ENCODE results near the gene ZNF205.
A peak's percentile ranks its signal among the peaks of the same experiment; 100 is the strongest.

ZNF205 gene

DNA sequence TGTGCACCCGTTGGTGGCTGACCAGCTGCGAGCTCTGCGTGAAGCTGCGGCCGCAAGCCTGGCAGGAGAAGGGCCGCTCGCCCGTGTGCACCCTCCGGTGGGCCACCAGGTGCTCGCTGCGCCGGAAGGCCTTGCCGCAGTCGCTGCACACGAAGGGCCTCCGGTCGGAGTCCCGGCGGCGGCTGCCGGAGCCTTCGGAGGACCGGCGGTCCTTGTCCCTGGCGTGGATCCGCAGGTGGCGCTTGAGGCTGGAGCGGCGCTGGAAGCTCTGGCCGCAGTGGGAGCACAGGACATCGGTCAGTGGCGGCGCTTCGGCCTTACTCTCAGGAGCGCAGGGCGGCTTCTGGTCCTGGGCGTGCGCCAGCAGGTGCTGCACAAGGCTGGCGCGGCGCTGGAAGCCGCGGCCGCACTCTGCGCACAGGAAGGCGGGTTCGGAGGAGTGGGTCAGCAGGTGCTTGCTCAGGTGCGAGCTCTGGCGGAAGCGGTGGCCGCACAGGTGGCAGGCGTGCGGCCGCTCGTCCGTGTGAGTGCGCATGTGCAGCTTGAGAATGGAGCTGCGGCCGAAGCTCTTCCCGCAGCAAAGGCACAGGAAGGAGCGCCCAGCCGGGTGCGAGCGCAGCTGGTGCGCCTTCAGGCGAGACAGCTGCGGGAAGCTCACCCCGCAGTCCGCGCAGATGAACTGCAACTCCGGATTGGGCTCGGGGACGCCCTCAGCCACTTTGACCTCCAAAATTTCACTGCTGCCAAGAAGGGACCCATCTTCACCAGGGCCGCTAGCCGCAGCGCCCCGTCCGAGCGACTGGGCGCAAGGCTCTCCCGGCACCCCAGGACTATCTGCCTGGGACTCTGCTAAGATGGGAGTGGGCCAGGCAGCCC lies 22.4 kb upstream of the ZNF205 start:
- Histone ChIP-seq H3K36me3 (ENCODE audit: insufficient read depth, low read length) (peaks cover 9% of the 10 kb centered on the region; the same call in 1 of the 2 replicates), H3K9ac (ENCODE audit: low read depth, low read length) (no peak overlapping the region), H3K9me3 (ENCODE audit: control insufficient read depth, insufficient read depth, low read length) (no peaks in the 10 kb centered on the region), H3K4me1 (ENCODE audit: insufficient read depth, low read length) (peaks cover 12% of the 10 kb centered on the region; the same call in 1 of the 2 replicates)

DNA sequence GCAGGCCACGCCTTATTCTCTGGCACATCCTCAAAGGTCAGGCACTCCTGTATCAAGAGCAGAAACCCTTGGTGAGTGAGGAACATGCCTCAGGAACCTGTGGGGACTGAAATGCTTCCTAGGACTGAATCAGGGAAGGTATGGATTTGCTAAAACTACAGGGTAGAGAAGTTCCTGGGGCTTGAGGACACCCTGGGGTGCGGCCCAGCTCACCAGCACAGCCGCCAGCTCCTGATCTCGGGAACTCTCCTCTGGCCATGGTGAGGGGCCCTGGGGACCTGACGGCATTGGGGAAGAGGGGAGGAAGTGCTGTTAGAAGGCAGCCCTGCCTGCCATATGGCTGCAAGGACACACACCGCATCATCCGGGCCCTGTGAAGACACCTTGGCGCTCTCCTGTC lies 20.8 kb upstream of the ZNF205 start:
- peaks cover 9% of the 10 kb centered on the region; the same call in 1 of the 2 replicates for H3K36me3 ChIP-seq (ENCODE audit: insufficient read depth, low read length)
- H3K9ac ChIP-seq (ENCODE audit: low read depth, low read length), result no peak overlapping the region
- no peaks in the 10 kb centered on the region for H3K9me3 ChIP-seq (ENCODE audit: control insufficient read depth, insufficient read depth, low read length)
- H3K4me1 ChIP-seq (ENCODE audit: insufficient read depth, low read length), result peaks cover 18% of the 10 kb centered on the region

DNA sequence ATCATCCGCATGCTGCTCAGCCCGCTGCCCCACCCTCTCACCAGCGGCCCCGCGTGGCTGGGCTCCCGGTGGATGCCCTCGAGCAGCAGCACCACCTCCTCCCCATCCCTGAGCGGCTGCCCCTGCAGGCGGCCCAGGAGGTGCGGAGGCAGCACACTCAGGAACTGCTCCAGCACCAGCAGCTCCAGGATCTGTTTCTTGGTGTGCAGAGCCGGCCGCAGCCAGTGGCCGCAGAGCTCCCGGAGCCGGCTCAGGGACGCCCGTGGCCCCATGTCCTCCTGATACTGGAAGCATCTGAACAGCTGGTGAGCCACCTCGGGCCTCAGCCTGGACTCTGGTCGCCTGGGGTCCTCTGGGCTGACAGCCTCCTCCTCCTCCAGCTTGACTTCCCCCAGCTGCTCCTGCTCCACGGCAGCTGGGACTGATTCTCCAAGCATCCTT lies 19.9 kb upstream of the ZNF205 start:
- peaks cover 18% of the 10 kb centered on the region for H3K4me1 ChIP-seq (ENCODE audit: insufficient read depth, low read length)
- peaks cover 9% of the 10 kb centered on the region; the same call in 1 of the 2 replicates for H3K36me3 ChIP-seq (ENCODE audit: insufficient read depth, low read length)
- H3K9me3 ChIP-seq (ENCODE audit: control insufficient read depth, insufficient read depth, low read length), result no peaks in the 10 kb centered on the region
- no peak overlapping the region for H3K9ac ChIP-seq (ENCODE audit: low read depth, low read length)

DNA sequence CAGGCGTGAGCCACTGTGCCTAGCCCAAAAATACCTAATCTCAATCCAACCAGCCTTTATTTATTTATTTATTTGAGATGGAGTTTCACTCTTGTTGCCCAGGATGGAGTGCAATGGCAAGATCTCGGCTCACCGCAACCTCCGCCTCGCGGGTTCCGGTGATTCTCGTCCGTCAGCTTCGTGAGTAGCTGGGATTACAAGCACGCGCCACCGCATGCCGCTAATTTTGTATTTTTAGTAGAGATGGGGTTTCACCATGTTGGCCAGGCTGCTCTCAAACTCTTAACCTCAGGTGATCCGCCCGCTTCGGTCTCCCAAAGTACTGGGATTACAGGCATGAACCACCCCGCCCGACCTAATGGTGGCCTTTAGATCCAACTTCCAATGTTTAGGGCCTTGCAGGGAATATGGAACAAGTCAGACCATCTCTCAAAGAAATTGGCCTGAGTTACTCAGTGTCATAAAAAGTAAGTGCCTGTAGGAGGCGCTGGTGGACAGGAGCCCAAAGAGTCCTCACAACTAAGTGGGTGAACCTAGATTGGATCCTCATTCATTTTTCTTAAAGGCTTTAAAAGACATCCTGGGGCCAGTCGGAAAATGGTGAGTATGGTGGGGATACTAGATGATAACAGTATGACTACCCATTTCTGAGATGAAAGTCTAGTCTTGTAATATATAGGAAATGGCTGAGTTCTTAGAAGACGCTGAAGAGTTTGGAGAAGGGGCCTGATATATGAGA lies 17.9 kb upstream of the ZNF205 start:
- H3K36me3 ChIP-seq (ENCODE audit: insufficient read depth, low read length), result peaks cover 9% of the 10 kb centered on the region; the same call in 1 of the 2 replicates
- no peak overlapping the region for H3K9ac ChIP-seq (ENCODE audit: low read depth, low read length)
- H3K4me1 ChIP-seq (ENCODE audit: insufficient read depth, low read length), result peaks cover 17% of the 10 kb centered on the region
- no peaks in the 10 kb centered on the region for H3K9me3 ChIP-seq (ENCODE audit: control insufficient read depth, insufficient read depth, low read length)

DNA sequence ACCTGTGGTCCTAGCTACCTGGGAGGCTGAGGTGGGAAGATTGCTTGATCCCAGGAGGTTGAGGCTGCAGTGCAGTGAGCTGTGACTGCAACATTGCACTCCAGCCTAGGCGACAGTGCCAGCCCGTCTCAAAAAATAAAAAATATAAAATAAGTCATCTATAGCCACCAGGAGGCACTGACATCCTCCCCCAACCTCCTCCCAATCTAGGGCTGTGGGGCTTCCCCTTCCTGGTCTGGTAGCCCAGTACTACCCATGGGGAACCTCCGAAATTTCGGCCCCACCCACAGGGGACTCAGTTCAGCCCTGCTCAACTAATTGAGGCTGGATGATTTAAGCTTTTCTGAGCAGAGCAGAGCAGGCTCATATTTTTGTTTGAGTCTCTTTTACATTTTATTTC lies 16.5 kb upstream of the ZNF205 start:
- Histone ChIP-seq H3K9me3 (ENCODE audit: control insufficient read depth, insufficient read depth, low read length) (no peaks in the 10 kb centered on the region), H3K9ac (ENCODE audit: low read depth, low read length) (no peak overlapping the region), H3K36me3 (ENCODE audit: insufficient read depth, low read length) (peaks cover 7% of the 10 kb centered on the region; the same call in 1 of the 2 replicates), H3K4me1 (ENCODE audit: insufficient read depth, low read length) (peaks cover 21% of the 10 kb centered on the region)

DNA sequence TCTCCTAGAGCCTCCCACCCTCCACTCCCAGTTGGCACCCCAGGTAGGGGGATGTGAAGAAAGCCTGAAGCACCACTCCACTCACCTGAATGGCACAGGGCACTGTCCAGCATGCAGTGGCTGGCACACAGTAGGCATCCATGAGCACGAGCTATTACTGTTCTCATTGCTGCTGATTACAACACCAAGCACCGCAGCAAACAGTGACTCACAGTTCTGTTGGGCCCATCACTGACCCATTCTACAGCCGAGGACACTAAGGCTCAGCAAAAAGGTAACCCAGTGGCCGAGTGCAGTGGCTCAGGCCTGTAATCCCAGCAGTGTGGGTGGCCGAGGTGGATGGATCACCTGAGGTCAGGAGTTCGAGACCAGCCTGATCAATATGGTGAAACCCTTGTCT lies 16.0 kb upstream of the ZNF205 start:
- no peak overlapping the region for H3K9ac ChIP-seq (ENCODE audit: low read depth, low read length)
- H3K9me3 ChIP-seq (ENCODE audit: control insufficient read depth, insufficient read depth, low read length), result no peaks in the 10 kb centered on the region
- peaks cover 6% of the 10 kb centered on the region; the same call in 1 of the 2 replicates for H3K36me3 ChIP-seq (ENCODE audit: insufficient read depth, low read length)
- peaks cover 26% of the 10 kb centered on the region for H3K4me1 ChIP-seq (ENCODE audit: insufficient read depth, low read length)

DNA sequence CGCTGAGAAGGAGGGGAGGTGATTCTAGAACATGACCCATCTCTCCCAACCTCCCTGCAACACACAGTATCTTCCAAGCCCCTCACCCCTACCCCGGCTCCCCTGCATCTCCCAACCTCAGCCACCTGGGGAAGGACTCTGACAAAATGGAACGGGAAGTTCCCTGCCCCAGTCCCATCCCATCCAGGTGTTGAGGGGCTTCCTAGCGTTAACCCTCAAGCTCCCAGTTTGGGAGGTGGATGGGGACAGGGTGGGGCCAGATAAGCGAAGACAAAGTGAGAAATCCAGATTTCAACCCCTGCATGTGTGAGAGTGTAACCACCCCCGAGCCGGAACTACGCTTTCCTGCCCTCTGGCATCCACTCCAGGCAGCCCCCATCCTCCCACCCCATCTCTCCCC lies 15.1 kb upstream of the ZNF205 start:
- peaks cover 6% of the 10 kb centered on the region; the same call in 1 of the 2 replicates for H3K36me3 ChIP-seq (ENCODE audit: insufficient read depth, low read length)
- H3K9me3 ChIP-seq (ENCODE audit: control insufficient read depth, insufficient read depth, low read length), result no peaks in the 10 kb centered on the region
- peak overlapping the region; percentile 94 for H3K9ac ChIP-seq (ENCODE audit: low read depth, low read length)
- peaks cover 26% of the 10 kb centered on the region for H3K4me1 ChIP-seq (ENCODE audit: insufficient read depth, low read length)

DNA sequence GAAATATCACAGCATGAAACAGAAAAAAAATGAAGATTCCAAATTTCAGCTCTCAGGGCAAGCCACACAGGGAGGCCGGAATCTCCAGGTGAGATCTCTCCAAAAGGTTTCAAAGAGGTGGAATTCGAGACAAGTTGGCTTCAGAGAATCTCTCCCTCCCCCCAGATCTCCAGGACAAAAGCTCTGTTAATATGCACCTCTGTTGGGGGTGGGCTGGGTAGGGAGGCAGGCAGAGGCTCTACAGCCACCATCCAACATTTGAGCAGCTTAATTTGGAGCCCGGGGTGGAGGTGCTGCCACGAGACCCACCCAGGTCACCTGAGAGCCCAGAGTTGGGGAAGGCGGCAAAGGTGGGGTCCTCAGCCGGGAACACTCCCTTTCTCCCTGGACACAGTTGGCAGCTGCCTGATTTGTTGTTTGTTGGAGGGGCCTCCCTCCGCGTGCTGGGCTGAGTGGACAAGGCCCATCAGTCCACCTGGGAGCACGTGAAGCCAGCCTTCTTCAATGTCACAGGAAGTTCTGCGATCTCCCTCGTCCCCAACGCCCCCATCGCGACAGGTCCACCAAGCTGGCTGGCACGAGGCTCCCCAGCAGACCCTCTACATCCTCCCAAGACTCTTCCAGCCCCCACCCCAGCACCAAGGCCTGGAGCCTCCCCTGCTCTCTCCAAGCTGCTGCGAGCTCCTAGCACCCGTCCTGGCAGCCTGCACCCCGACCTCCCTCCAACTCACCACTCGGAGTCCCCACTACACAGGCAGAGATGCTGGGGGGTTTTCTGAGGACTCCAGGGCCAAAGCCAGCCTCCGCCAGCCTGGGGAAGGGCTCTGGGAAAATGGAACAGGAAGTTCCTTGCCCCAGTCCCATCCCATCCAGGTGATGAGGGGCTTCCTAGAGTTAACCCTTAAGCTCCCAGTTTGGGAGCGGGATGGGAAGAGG lies 13.7 kb upstream of the ZNF205 start, which contains the start of gene ZSCAN10:
TSS of gene ZSCAN10 (minus strand) at position 836 of the 936 bp plus-strand sequence. CDS start 6,357 bp downstream, outside the sequence.
- Histone ChIP-seq H3K9ac (ENCODE audit: low read depth, low read length) (peak within 1 kb of the TSS; percentile 94), H3K4me1 (ENCODE audit: insufficient read depth, low read length) (peaks cover 26% of the 10 kb centered on the region), H3K9me3 (ENCODE audit: control insufficient read depth, insufficient read depth, low read length) (no peaks in the 10 kb centered on the region), H3K36me3 (ENCODE audit: insufficient read depth, low read length) (no peaks in the 10 kb centered on the region)

DNA sequence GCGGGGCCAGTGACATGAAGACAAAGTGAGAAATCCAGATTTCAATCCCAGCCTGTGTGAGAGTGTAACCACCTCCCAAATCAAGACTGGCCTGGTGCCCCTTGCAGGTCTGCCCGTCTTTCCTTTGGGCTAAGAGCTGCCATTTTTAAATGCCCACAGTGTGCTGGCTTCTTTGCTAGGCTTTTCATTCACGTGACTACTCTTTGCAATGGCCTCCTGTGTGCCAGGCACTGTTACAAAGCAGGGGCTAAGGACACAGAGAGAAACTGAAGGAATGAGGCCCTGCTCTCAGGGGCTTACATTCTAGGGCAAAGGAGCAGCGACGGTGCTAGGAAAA lies 13.0 kb upstream of the ZNF205 start:
- peak overlapping the region; percentile 94 for H3K9ac ChIP-seq (ENCODE audit: low read depth, low read length)
- no peaks in the 10 kb centered on the region for H3K9me3 ChIP-seq (ENCODE audit: control insufficient read depth, insufficient read depth, low read length)
- H3K36me3 ChIP-seq (ENCODE audit: insufficient read depth, low read length), result no peaks in the 10 kb centered on the region
- H3K4me1 ChIP-seq (ENCODE audit: insufficient read depth, low read length), result peaks cover 26% of the 10 kb centered on the region

DNA sequence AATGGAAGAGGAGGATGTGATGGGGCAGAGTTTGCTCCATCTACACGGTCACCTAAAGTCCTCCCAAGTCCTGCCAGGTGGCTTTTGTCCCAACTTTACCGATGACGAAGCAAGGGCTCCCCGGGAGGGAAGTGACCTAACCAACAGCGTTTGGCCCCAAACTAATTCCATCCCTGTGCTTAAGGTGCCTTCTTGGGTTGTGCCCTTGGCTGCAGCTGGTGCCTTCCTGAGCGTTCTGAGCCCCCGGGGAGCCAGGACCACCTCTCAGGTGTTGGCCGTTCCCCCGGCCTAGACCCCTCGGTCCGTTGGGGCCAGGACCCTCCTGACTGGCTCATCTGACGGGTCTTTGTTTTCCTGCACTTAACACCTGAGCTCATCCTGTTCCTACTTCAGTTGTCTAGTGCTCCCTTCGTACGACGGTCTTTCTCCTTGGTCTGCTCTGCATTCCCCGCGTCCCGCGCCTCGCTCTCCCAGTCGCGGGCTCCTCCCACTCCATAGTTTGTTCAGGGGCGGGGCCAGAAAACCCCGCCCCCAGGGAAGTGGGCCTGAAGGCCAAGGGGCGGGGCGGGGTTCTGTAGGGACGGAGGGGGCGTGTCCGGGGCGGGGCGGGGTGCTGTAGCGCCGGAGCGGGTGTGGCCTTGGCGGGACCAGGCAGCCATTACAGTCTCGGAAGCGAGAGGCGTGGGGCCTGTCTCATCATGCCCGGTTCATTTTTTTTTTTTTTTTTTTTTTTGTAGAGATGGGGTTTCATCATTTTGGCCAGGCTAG lies 12.5 kb upstream of the ZNF205 start:
- Histone ChIP-seq H3K4me1 (ENCODE audit: insufficient read depth, low read length) (peaks cover 26% of the 10 kb centered on the region), H3K9ac (ENCODE audit: low read depth, low read length) (peak overlapping the region; percentile 94), H3K9me3 (ENCODE audit: control insufficient read depth, insufficient read depth, low read length) (no peaks in the 10 kb centered on the region), H3K36me3 (ENCODE audit: insufficient read depth, low read length) (no peaks in the 10 kb centered on the region)

DNA sequence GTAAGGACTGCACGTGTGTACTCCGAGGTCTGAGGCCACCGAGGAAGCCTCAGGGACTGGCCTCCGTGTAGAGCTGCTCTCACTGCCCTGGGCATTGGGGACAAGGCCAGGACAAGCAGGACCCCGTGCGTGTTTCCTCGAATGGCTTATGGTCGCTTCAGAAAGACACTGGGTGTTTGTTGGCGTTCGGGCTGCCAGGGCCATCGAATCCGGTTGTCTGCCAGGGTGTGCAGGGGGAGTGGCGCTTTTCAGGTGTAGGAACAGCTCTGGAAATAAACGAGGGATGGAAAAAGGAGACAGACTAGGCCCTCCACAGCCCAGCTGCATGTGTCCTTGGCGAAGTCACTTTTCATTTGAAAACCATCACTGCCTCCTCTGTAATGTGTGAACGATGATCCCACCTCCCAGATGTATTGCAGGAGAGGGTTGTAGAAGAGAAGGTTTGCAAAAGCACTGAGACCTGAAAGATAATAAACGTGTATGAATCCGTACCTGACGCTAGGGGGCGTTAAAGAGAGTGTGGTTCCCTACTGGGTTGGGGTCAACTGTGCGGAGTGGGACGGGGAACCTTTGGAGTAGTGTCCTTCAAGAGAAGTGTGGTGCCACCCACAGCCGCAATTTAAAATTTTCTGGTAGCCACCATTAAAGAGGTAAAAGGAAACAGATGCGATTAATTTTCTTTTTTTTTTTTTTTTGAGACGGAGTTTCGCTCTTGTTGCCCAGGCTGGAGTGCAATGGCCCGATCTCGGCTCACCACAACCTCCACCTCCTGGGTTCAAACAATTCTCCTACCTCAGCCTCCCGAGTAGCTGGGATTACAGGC lies 11.2 kb upstream of the ZNF205 start:
- Histone ChIP-seq H3K36me3 (ENCODE audit: insufficient read depth, low read length) (no peaks in the 10 kb centered on the region), H3K4me1 (ENCODE audit: insufficient read depth, low read length) (peaks cover 27% of the 10 kb centered on the region), H3K9me3 (ENCODE audit: control insufficient read depth, insufficient read depth, low read length) (no peaks in the 10 kb centered on the region), H3K9ac (ENCODE audit: low read depth, low read length) (peak overlapping the region; percentile 52)

DNA sequence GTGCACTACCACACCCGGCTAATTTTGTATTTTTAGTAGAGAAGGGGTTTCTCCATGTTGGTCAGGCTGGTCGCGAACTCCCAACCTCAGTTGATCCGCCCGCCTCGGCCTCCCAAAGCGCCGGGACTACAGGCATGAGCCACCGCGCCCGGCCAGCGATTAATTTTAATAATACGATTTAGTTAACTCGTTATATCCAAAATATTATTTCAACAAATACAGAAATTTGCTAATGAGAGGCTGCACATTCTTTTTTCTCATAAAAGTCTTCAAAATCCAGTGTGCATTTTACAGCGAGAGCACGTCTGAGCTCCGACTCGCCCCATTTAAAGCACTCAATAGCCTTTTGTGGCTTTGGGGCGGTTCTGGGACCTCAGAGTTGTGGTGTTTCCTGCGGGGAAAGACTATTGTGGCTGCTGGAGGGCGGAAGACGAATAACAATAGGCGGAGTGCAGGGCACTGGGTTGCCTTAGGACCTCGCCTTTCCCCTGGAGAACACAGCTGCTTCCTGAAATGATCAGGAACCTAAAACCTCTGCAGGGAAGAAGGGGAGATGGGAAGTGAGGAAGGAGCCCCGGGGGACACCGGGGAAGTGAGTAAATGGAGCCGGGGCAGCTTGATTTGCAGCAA lies 10.4 kb upstream of the ZNF205 start:
- H3K9ac ChIP-seq (ENCODE audit: low read depth, low read length), result peak overlapping the region; percentile 52; the same call in 1 of the 2 replicates
- no peaks in the 10 kb centered on the region for H3K9me3 ChIP-seq (ENCODE audit: control insufficient read depth, insufficient read depth, low read length)
- H3K36me3 ChIP-seq (ENCODE audit: insufficient read depth, low read length), result no peaks in the 10 kb centered on the region
- H3K4me1 ChIP-seq (ENCODE audit: insufficient read depth, low read length), result peaks cover 21% of the 10 kb centered on the region
